ENCODE results near the gene YTHDC2.

The YTHDC2 gene

GRCh38 chr5:113520429-113520828 lies 6.9 kb downstream of the YTHDC2 start:
- Histone ChIP-seq H3K27ac (replicated peaks) (no peak overlapping the region), H3K27me3 (ENCODE audit: insufficient read depth, poor library complexity, severe bottlenecking) (no peaks in the 10 kb centered on the region), H3K4me3 (replicated peaks; ENCODE audit: insufficient read depth, low read length) (no peak overlapping the region)
- TF ChIP-seq, protein P1, sequence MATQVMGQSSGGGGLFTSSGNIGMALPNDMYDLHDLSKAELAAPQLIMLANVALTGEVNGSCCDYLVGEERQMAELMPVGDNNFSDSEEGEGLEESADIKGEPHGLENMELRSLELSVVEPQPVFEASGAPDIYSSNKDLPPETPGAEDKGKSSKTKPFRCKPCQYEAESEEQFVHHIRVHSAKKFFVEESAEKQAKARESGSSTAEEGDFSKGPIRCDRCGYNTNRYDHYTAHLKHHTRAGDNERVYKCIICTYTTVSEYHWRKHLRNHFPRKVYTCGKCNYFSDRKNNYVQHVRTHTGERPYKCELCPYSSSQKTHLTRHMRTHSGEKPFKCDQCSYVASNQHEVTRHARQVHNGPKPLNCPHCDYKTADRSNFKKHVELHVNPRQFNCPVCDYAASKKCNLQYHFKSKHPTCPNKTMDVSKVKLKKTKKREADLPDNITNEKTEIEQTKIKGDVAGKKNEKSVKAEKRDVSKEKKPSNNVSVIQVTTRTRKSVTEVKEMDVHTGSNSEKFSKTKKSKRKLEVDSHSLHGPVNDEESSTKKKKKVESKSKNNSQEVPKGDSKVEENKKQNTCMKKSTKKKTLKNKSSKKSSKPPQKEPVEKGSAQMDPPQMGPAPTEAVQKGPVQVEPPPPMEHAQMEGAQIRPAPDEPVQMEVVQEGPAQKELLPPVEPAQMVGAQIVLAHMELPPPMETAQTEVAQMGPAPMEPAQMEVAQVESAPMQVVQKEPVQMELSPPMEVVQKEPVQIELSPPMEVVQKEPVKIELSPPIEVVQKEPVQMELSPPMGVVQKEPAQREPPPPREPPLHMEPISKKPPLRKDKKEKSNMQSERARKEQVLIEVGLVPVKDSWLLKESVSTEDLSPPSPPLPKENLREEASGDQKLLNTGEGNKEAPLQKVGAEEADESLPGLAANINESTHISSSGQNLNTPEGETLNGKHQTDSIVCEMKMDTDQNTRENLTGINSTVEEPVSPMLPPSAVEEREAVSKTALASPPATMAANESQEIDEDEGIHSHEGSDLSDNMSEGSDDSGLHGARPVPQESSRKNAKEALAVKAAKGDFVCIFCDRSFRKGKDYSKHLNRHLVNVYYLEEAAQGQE (IDR thresholded peaks at IDR 0.05; ENCODE audit: insufficient replicate concordance, low read depth) = no peak
- no peak for TF ChIP-seq POLR2AphosphoS5 (IDR thresholded peaks at IDR 0.05; ENCODE audit: low read depth)
- TF ChIP-seq GABPA (IDR thresholded peaks at IDR 0.05; ENCODE audit: low read depth) = no peak
- no peak for TF ChIP-seq CTCF (IDR thresholded peaks at IDR 0.05; ENCODE audit: insufficient read depth, low read length)
- TF ChIP-seq SPI1 (IDR thresholded peaks at IDR 0.05; ENCODE audit: borderline replicate concordance, low read depth) = no peak
- no peak for DNase-seq (ENCODE audit: low read depth in 1 of 2, low spot score in 1 of 2)

GRCh38 chr5:113520899-113521298 lies 7.4 kb downstream of the YTHDC2 start:
- H3K4me3 ChIP-seq (replicated peaks; ENCODE audit: insufficient read depth, low read length) = no peak overlapping the region
- H3K27me3 ChIP-seq (ENCODE audit: insufficient read depth, poor library complexity, severe bottlenecking) = no peaks in the 10 kb centered on the region
- H3K27ac ChIP-seq (replicated peaks) = no peak overlapping the region
- no peak for DNase-seq (ENCODE audit: low read depth in 1 of 2, low spot score in 1 of 2)
- no peak for TF ChIP-seq CTCF (IDR thresholded peaks at IDR 0.05; ENCODE audit: insufficient read depth, low read length)
- TF ChIP-seq, protein P1 (IDR thresholded peaks at IDR 0.05; ENCODE audit: insufficient replicate concordance, low read depth) = no peak
- no peak for TF ChIP-seq GABPA (IDR thresholded peaks at IDR 0.05; ENCODE audit: low read depth)
- no peak for TF ChIP-seq SPI1 (IDR thresholded peaks at IDR 0.05; ENCODE audit: borderline replicate concordance, low read depth)
- TF ChIP-seq POLR2AphosphoS5 (IDR thresholded peaks at IDR 0.05; ENCODE audit: low read depth) = no peak

DNA sequence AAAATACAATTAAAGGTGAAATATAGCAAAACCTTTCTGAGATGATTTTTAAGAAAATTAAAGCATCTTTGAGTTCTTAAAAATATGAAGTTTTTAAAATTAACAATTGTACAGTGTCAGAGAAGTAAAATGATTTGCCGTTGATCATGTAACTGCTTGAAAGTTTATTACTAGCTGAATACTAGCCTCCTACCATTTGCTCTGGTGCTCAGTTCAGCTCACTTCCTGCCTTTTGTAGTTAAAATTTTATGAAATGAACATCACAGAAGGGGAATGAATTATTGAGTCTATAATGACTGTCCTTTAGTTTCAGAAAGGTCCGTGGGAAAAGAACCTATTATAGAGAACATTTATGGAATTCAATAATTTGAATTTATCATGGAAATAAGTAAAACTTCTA lies 9.7 kb downstream of the YTHDC2 start:
- H3K27me3 ChIP-seq (ENCODE audit: insufficient read depth, poor library complexity, severe bottlenecking) = no peaks in the 10 kb centered on the region
- no peak overlapping the region for H3K27ac ChIP-seq (replicated peaks)
- H3K4me3 ChIP-seq (replicated peaks; ENCODE audit: insufficient read depth, low read length) = no peak overlapping the region
- TF ChIP-seq GABPA (IDR thresholded peaks at IDR 0.05; ENCODE audit: low read depth) = no peak
- no peak for TF ChIP-seq SPI1 (IDR thresholded peaks at IDR 0.05; ENCODE audit: borderline replicate concordance, low read depth)
- no peak for TF ChIP-seq POLR2AphosphoS5 (IDR thresholded peaks at IDR 0.05; ENCODE audit: low read depth)
- no peak for TF ChIP-seq CTCF (IDR thresholded peaks at IDR 0.05; ENCODE audit: insufficient read depth, low read length)
- TF ChIP-seq, protein P1 (IDR thresholded peaks at IDR 0.05; ENCODE audit: insufficient replicate concordance, low read depth) = no peak
- DNase-seq (ENCODE audit: low read depth in 1 of 2, low spot score in 1 of 2) = no peak
